Pancreas (tissue), 10 donors: Measurements from ENCODE around the gene WDCP. TPM values are rescaled to one million over a fixed set of nuclear protein-coding genes. Genes with fewer than 3 reads are reported as not detected.

Experiments
- ATAC-seq, 4 donors: fragments of 200-7000 bp; cut with Tn5 transposase; one replicate each; pipeline versions ENCODE4 v1.8.0 to v1.9.1; 2020; ENCODE audit warnings: mild to moderate bottlenecking in 4 of 4, moderate library complexity in 4 of 4
- DNase-seq, 6 donors: peaks; one replicate each; pipeline ENCODE4 v3.0.0-alpha.2; 2020
- FAIRE-seq: peaks from 2 replicates; lab custom pipeline; 2012; peaks lifted over from hg19 to GRCh38; lab: Jason Lieb, UNC
- H3K27ac ChIP-seq, 4 donors: fragments of 200-600 bp; sonication (generic); 1 replicate in 3 of 4; 2 replicates in 1 of 4; pipeline versions ENCODE4 v1.5.0 to v1.8.0; 2020
- H3K27me3 ChIP-seq, 4 donors: fragments of 200-600 bp; one replicate each; pipeline ENCODE4 v1.8.0; 2021
- H3K36me3 ChIP-seq, 3 donors: fragments of 200-600 bp; sonication (generic) in 1 of 3; one replicate each; pipeline versions ENCODE4 v1.5.0 to v1.8.0; 2020 to 2021
- H3K4me1 ChIP-seq, 3 donors: fragments of 200-600 bp; one replicate each; pipeline ENCODE4 v1.8.0; 2021
- H3K4me3 ChIP-seq, 4 donors: fragments of 200-600 bp; sonication (generic) in 2 of 4; one replicate each; pipeline versions ENCODE4 v1.5.0 to v1.8.0; 2020 to 2021
- H3K9me3 ChIP-seq, 4 donors: fragments of 200-600 bp; one replicate each; pipeline ENCODE4 v1.8.0; 2021
- CTCF ChIP-seq, 4 donors: fragments of 200-600 bp; sonication (generic) in 3 of 4; IDR thresholded peaks; one replicate each; pipeline versions ENCODE4 v1.5.0 to v1.8.0; 2021; ENCODE audit warnings: antibody characterized with exemption in 4 of 4
- WGBS, 2 donors: extraction: QIAGEN DNeasy Blood & Tissue Kit; methylation state at CpG; one replicate each; pipeline ENCODE4 v1.1.7; 2013; 5-methylcytosine and 5-hydroxymethylcytosine counted together
- intact Hi-C, 3 donors: fragments of 100-400 bp; cut with DNase I; formaldehyde crosslinking; loops; one replicate each; pipeline versions ENCODE4 v1.11.1 to v1.14.2; 2022
- polyA plus RNA-seq, 2 donors: library from polyadenylated mRNA; stranded (reverse); fragments of 200-250 nt; gene quantifications; one replicate each; pipeline ENCODE4 v1.2.3, GENCODE V29; 2013
- total RNA-seq, 6 donors: library from RNA; stranded (reverse); fragmentation: NEBNext Ultra II Directional in 4 of 6; extraction: Animal tissue kit (Norgen Biotek cat#: 25700) in 4 of 6; gene quantifications; one replicate each; pipeline versions ENCODE4 v1.2.1 to v1.2.4, GENCODE V29; 2021 to 2023
- donor health status: healthy with polysubstance abuse.
- donor health status: DM: no; HTN: no; CAD: no; lungs with moderate emphysema.
- donor health status: DM: no; HTN: no; CAD: no.
- donor health status: control.
- donor health status: control.
- donor health status: Bipolar disorder and iron deficiency.
- donor health status: DM: yes; HTN: yes; CAD: no.
- donor health status: DM: no; HTN: no; CAD: no.
- donor health status: DM: no; HTN: no; CAD: no.
- donor health status: DM: yes; HTN: yes; CAD: no.

The WDCP gene
- total and polyA plus RNA-seq, 8 donors: 0.84 to 8.5 (median 2.8) TPM

GRCh38 chr2:24020244-24020643 is 26.9 kb downstream of the WDCP start:
- H3K4me3 ChIP-seq: no peak overlapping the region
- no peak overlapping the region for H3K27ac ChIP-seq
- no peaks in the 10 kb centered on the region for H3K36me3 ChIP-seq
- 81% methylated on average over 4 of the region's 4 CpGs for WGBS, 2 donors
- no peaks in the 10 kb centered on the region for H3K27me3 ChIP-seq
- DNase-seq (no peak), FAIRE-seq (no peak), ATAC-seq (no peak)
- no peaks in the 10 kb centered on the region for H3K4me1 ChIP-seq
- intact Hi-C loops: no loop called here
- no peaks in the 10 kb centered on the region for H3K9me3 ChIP-seq
- no peak for TF ChIP-seq CTCF (IDR thresholded peaks at IDR 0.05)

- ATAC-seq: no peak
- WGBS, 2 donors: 68 to 71% methylated on average over 5 of the region's 5 CpGs
Observed at GRCh38 chr2:24019729-24020128, 27.5 kb downstream of the WDCP start.

GRCh38 chr2:24018241-24018640 is 28.9 kb downstream of the WDCP start:
- TF ChIP-seq CTCF (IDR thresholded peaks at IDR 0.05): no peak
- H3K36me3 ChIP-seq: no peaks in the 10 kb centered on the region
- H3K27ac ChIP-seq: no peak overlapping the region
- no peaks in the 10 kb centered on the region for H3K9me3 ChIP-seq
- WGBS, 2 donors: 74 to 88% methylated on average over 9 of the region's 9 CpGs
- ATAC-seq (no peak), DNase-seq (no peak), FAIRE-seq (no peak)
- no peaks in the 10 kb centered on the region for H3K4me1 ChIP-seq
- H3K4me3 ChIP-seq: no peak overlapping the region
- intact Hi-C loops: no loop called here
- H3K27me3 ChIP-seq: no peaks in the 10 kb centered on the region

More at GRCh38 chr2:24019729-24020128, 27.5 kb downstream of the WDCP start:
- no peak for FAIRE-seq
- no peak for TF ChIP-seq CTCF (IDR thresholded peaks at IDR 0.05)
- intact Hi-C loops: no loop called here
- Histone ChIP-seq H3K27me3 (no peaks in the 10 kb centered on the region), H3K4me1 (no peaks in the 10 kb centered on the region), H3K36me3 (no peaks in the 10 kb centered on the region), H3K9me3 (no peaks in the 10 kb centered on the region), H3K27ac (no peak overlapping the region), H3K4me3 (no peak overlapping the region)
- DNase-seq: peak in 1 of 6 donors; percentile 52

- H3K27ac ChIP-seq: no peak overlapping the region
- TF ChIP-seq CTCF (IDR thresholded peaks at IDR 0.05): no peak
- no peak for FAIRE-seq
- WGBS, 2 donors: 83 to 91% methylated on average over 7 to 8 of the region's 8 CpGs
- no peak overlapping the region for H3K4me3 ChIP-seq
- ATAC-seq: no peak
- H3K9me3 ChIP-seq: no peaks in the 10 kb centered on the region
- intact Hi-C loops: no loop called here
- DNase-seq: no peak
- no peaks in the 10 kb centered on the region for H3K27me3 ChIP-seq
- no peaks in the 10 kb centered on the region for H3K36me3 ChIP-seq
- H3K4me1 ChIP-seq: no peaks in the 10 kb centered on the region
Observed at GRCh38 chr2:24017711-24018110, 29.5 kb downstream of the WDCP start.

GRCh38 chr2:24016853-24017703 is 30.1 kb downstream of the WDCP start:
- Histone ChIP-seq H3K4me1 (no peaks in the 10 kb centered on the region), H3K27ac (no peak overlapping the region), H3K27me3 (no peaks in the 10 kb centered on the region), H3K4me3 (no peak overlapping the region), H3K36me3 (no peaks in the 10 kb centered on the region), H3K9me3 (no peaks in the 10 kb centered on the region)
- WGBS, 2 donors: 91% methylated on average over 35 of the region's 35 CpGs
- intact Hi-C loops: no loop called here
- DNase-seq (peak in 1 of 6 donors; percentile 64), ATAC-seq (no peak), FAIRE-seq (no peak)
- no peak for TF ChIP-seq CTCF (IDR thresholded peaks at IDR 0.05)
